22Rv1 (cell line): ENCODE data around the gene TEX261.
"Not testable (repeated sequence)": the region's sequence is repeated elsewhere in the genome, so short reads cannot be mapped to it uniquely, and the experiment has no call there.

Source experiments
- ZFX ChIP-seq: fragments of 450-650 bp; IDR thresholded peaks from 2 replicates; pipeline ENCODE4 v1.6.1; 2017; ENCODE audit warnings: antibody characterized with exemption, borderline replicate concordance
- TF ChIP-seq, protein P1 (sequence below): fragments of 450-650 bp; IDR thresholded peaks from 2 replicates; pipeline ENCODE4 v1.5.1; 2017; ENCODE audit warnings: mild to moderate bottlenecking

DNA sequence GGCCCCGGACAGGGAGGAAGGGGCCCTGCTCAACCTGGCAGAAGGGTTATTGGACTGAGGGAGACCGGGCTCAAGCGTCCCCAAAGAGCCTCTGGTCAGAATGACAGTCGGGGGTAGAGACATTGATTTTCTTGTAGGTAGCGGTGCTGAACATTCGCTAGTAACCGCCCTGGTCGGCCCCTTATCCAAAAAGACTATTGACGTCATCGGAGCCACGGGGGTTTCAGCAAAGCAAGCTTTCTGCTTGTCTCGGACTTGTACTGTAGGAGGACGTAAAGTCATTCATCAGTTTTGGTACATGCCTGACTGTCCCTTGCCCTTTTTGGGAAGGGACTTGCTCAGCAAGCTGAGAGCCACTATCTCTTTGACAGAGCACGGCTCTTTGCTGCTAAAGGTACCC, 26.7 kb upstream of the TEX261 start:
- TF ChIP-seq, protein P1, sequence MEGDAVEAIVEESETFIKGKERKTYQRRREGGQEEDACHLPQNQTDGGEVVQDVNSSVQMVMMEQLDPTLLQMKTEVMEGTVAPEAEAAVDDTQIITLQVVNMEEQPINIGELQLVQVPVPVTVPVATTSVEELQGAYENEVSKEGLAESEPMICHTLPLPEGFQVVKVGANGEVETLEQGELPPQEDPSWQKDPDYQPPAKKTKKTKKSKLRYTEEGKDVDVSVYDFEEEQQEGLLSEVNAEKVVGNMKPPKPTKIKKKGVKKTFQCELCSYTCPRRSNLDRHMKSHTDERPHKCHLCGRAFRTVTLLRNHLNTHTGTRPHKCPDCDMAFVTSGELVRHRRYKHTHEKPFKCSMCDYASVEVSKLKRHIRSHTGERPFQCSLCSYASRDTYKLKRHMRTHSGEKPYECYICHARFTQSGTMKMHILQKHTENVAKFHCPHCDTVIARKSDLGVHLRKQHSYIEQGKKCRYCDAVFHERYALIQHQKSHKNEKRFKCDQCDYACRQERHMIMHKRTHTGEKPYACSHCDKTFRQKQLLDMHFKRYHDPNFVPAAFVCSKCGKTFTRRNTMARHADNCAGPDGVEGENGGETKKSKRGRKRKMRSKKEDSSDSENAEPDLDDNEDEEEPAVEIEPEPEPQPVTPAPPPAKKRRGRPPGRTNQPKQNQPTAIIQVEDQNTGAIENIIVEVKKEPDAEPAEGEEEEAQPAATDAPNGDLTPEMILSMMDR: not testable (repeated sequence)
- not testable (repeated sequence) for TF ChIP-seq ZFX
